Fibroblast of the conjunctiva (primary cell): ENCODE results near the gene HS3ST3B1.
A peak's percentile ranks its signal among the peaks of the same experiment; 100 is the strongest.

Experiments
- DNase-seq: peaks from one replicate; pipeline ENCODE4 v3.0.0-alpha.2; 2010; ENCODE audit warnings: low read depth

Gene HS3ST3B1

DNA sequence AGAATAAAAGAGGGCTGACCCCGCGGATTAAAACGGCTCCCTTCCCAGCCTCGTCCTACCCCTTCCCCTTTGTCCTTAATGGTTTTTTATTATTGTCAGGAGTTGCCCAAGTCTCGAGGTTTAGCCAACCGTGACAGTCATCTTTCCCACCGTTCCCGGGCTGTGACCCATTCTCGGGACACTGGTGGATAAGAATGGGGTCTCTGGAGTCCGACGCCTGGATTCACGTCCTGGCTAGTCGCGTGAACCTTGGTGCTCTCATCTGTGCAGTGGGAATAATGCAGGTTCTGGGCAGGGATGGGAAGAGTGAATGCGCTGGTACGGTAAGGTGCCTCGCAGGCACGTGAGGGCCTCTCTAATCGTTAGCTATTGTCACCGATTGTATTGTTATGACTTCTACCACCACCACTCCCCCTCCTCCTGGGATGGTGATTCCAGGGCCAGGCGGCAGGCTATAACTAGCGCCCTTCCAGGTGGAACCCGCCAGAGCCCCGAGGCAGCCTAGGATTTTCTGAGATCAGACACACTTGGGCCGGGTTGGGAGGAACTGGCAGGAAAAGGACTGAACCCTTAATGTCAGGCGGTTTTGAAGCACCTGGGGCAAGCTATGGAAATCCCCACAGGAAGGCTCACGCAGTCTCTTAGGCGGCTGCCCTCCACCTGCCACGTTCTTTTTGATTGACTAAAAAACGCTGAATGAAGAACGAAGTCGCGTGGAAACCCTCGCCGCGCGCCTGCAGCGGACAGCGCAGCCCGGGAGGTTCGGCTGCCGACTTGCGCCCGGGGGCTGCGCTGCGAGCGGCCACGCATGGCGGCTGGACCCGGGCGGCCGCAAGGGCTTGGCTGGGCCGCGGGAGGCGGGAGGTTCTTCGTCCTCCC is 2.7 kb downstream of the HS3ST3B1 start:
- no peak for DNase-seq

DNA sequence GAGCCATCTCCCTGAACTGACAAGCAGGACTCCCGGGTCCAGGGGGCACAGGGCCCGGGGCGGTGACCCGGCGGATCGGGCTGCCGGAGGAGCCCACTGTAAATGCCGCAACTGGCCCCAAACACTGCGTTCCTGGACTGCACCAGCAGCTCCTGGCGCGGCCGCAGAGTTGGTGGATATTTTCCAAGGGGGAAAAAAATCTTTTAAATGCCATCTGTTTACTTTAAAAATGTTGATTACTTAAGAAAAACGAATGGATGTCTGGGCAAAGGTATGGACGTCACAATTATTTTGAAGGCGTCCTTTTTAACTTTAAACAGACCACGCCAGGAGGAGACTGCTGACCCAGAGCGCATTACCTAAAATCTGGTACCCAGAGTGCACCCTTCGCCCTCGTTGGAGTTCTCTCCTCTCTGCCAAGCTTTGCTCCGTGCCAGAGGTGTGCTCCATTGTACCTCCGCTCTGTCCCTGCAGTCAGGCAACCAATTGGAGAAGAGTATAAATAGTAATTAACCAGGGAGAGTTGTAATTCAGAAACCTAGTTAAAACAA is 3.4 kb downstream of the HS3ST3B1 start:
- DNase-seq: no peak

DNA sequence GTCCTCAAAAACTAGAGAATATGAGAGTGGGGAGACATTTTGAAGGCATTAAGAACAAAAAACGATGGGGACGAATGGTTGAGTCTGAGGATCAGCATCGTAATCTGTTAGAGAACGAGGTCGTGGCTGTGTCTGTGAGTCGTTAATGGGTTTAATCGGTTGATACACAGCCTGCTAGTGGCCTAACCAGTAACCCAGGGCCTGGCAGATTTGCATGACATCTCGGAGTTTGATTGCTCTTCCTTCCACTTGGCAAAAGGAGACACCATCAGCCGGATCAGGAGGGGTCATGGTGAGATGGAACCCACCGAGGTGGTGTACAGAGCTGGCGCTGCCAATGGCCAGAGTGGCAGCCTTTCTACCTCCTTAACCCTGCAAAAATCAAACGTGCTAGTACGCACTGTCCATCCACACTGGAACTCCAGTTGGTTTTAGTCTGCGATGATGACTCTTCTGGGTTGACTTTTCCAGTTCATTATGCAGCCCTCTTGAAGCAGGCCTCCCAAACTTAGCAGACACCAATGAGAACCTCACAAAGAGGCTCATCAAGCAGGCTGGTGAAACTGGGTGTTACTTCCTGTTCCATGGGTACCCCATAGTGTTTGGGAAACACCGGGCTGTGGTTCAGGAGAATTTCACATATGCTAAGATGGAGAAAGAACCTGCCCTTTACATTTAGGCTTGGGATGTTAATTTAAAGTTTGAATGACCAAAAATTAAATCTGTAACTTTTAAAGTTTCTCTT is 4.1 kb downstream of the HS3ST3B1 start:
- DNase-seq: no peak

DNA sequence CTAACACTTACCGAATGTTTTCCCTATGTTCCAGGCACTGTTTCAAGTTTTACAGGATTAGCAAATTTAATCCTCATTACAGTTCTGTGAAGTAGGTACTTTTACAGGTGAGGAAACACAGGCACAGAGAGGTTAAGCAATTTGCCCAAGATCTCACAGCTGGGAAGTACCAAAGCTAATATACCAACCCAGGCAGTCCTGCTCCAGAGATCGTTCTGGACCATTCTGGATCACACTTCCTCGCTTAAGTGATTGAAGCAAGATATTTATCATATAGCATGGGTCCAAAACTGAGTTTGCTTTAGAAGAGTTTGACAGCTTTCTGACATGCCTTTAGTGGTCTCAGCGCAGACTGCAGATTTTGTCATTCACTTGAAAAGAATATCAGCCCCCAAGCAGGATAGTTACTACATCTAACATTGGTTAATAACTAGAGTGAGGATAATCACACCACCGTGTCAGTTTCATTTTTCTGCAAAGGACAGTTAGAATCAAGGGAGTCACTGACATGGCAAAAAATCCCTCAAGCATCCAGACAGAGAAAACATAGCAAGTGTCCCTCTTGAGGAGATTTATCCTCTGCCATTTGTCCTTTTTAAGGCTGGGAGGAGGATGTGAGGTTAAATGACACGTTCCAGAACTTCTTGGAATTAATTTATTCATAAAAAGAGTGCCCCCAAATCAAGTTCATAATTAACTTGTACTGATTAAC is 5.1 kb downstream of the HS3ST3B1 start:
- DNase-seq: no peak

DNA sequence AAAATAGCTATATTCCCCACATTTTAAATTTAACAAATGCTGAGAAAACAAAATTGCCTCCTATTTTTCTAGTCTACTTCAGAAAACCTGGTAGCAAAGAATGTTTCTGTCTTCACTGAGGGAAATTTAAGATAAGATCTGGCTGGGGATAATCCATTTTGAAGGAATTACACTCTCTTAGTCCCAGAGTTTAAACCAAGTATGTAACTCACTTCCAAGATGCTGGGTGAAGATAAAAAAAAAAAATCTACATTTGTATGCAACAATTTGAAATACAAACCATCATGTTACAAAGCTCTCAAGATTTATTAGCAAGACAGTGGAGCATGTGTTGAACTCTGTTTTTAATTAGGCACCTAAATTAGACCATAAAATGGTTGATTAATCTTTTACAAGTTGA is 5.7 kb downstream of the HS3ST3B1 start:
- no peak for DNase-seq

DNA sequence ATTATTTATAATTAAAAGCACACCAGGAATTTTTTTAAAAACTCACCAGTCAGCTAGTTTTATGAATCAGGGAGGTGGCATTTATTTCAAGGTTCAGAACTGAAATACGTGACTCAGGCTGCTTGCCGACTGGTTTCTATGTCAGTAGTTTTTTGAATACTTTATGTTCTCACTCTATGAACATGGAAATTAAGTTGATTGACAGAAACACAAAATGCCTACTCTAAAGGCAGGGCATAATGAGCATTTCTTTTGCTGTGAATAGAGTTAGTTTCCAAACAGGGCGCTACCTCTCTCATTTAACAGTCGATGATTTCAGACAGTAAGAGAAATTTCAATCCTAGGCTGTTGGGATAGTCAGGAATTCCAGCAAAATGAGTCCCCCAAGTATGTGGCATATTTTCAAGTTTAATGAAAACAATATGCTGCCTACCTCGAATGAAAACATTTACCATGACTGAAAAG is 6.7 kb downstream of the HS3ST3B1 start:
- peak; percentile 66 for DNase-seq

DNA sequence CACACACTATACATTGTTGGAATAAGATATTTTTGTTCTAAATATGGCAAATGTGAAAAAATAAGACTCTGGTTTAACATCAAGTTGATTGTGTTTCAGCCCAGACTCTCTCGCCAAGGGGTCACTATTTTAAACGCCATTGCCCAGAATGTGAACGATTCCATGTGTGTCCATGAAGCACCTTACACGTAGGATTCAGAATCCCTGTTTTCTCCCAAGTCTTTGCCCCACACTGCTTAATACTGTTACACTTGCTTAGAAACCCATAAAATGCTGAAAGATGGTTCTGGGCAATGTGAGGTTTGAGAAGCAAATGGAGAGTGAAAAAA is 7.7 kb downstream of the HS3ST3B1 start:
- DNase-seq: no peak

DNA sequence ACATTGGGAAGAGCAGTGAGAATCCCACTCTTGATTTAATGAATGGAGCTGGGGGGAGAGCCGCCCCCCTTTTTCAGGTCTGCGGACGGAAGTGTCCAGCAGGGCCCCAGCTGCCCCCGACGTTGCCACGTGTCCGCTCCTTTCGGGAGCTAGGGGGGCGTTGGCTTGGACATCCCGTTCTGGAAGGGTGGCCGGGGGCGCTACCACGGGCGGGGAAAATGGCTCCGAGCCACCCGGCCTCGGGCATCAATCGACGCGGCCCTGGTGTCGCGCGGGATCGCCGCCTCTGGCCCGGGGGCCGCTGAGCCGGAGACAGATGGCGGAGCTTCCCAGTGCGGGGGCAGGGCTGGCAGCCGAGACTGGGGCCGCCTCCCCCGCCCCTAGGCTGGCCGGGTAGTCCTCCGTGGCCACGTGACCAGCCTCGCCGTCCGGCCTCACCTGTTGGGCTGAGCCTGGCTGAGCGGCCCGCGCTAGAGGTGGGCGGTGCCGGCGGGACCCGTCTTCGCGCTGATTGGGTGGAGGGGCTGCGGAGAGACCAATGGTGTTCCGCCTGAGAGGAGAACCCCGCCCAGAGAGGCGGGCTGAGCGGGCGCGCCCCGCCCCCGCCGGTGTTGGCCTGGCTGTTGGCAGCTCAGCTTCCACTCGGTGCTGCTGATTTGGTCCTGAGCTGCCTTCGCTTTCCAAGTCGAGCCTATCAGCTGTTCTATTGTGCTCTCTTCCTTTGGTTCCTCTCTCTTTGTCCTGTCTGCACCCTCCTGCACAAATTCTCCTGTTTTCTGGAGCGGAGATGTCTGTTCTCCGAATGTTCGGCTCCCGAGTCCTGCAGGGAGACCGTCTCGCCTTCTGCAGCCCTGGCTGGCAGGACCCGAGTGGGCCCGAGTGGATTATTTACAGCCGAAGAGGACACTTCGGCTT is 8.3 kb downstream of the HS3ST3B1 start:
- DNase-seq: peak; percentile 90

DNA sequence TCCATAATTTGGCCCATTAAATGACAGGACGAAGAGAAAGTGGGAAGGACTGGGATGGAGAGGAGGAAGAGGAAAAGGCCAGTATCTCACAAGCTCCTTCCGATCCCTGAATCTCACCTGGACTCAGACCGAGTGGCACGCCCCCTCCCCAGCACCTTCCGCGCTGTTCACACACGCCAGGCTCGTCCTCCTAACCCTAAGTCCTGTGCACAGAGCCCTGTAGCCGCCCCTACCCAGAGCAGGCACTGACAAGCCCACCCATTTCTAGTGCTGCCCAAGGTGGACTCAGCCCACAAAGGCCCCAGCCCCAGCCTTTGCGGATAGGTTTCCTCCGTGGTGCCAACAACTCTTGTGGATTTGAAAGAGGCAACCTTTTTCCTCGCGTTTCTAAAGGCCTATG is 9.2 kb downstream of the HS3ST3B1 start:
- DNase-seq: no peak

DNA sequence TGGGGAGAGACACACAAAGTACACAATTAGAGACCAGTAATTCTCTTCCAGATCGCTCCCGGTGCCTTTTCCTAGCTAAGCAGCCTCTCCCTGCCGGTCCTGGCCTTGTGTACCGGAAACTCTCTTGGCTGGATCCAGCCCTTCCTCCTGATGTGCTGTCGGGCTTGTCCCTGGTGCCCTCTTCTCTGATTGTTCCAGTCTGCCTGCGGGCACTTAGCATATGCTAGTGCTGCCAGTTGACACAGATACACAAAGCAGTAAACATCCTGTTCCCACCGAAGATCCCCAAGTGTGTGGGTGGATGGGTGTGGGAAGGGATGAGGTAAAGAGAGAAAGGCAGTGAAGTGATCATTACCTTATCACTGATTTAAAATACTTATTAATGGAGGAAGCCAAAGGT is 9.7 kb downstream of the HS3ST3B1 start:
- no peak for DNase-seq

DNA sequence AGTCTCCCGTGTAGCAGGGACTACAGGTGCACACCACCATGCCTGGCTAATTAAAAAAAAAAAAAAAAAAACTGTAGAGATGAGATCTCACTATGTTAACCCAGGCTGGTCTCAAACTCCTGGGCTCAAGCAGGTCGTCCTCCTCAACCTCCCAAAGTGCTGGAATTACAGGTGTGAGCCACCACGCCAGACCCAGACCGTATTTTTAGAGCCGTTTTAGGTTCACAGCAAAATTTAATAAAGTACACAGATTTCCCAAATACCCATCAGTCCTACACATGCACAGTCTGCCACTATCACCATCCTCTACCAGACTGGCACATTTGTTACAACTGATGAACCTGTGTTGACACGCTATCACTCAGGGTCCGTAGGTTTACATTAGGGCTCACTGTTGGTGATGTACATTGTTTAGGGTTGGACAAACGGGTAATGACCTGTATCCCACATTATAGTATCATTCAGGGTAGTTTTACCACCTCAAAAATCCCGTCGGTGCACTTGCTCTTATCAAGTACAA is 10.4 kb downstream of the HS3ST3B1 start:
- no peak for DNase-seq

DNA sequence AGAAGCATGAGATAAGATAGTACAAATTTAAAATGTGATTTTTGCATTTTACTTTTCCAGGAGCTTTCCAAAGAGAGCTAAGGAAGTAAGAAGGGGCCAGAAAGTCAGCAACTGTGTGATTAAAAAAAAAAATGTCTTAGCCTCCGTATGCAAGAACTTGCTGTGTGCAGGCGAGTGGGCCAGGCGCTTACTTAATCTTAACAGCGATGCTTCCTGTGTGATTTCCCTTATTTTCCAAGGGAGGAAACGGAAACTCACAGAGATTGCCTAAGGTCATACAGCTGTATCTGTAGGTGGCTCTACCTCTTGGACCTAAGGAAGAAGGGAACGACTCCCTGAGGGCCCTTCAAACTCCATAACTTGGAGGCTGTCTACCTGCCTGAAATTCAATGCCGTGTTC is 11.1 kb downstream of the HS3ST3B1 start:
- no peak for DNase-seq

DNA sequence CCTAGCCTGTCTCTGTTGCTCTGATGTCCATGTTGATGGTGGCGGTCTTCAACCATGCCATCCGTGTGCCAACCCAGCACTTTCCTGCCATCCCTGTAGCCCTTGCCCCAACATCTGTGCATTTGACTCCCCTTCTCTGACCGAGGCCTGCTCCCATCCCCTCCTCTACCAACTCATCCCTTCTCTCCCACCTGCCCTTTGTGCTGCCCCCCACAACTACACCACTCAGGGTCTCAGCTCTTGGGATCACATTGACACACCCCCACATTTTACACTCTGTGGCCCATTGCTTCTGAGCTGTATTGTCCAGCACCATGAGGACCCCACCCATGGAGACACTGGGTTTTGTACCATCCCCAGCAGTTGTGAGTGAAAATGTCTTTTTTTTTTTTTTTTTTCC is 11.6 kb downstream of the HS3ST3B1 start:
- DNase-seq: no peak

DNA sequence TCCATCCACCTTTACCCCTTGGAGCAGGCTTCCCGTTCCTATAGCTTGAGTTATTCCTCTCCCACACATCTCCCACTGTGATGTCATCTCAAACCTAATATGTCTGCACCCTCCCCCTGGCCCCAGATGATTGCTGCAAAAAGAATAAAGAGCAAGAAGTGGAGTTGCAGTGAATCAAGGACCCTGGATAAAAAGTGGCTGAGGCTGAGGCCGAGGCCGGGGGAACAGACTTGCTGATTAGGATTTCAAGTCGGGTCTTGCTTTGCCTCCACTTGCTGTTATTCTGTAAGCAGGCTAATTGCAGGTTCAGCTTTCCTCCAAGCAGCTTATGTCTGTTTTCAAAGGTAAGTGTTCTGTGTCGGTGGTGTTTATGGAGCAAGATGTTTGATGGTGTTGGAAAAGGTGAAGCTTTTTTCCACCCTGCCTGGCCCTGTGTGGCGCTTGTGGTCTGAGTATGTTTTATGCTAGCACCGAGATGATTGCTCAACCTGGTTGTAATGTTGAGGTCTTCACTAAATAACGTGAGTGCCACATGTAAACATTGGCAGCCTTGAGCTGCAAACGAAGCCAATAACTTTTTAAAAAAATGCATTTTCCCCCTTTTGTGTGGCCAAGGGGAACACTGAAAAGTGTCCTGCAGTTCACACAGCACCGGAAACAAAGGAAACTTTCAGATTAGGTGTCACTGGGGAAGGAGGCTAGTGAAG is 15.4 kb downstream of the HS3ST3B1 start:
- DNase-seq: no peak

DNA sequence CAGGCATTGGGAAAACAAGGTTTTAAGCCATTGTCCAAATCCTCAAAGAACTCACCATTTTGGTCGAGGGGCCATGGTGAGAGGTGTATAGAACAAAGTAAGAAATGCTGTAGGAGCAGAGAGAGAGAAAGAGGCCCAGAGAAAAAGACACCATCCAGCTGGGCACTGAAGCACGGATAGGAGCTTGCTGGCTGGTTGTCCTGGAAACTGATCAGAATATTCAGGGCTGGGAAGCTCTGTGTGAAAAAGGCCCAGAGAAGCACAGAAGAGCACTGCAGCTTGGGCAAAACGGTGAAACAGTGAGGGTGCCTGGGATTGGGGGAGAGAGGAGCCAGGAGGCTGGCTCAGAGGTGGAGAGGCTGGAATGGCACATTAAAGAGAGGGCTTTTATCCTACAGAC is 16.5 kb downstream of the HS3ST3B1 start:
- DNase-seq: no peak

DNA sequence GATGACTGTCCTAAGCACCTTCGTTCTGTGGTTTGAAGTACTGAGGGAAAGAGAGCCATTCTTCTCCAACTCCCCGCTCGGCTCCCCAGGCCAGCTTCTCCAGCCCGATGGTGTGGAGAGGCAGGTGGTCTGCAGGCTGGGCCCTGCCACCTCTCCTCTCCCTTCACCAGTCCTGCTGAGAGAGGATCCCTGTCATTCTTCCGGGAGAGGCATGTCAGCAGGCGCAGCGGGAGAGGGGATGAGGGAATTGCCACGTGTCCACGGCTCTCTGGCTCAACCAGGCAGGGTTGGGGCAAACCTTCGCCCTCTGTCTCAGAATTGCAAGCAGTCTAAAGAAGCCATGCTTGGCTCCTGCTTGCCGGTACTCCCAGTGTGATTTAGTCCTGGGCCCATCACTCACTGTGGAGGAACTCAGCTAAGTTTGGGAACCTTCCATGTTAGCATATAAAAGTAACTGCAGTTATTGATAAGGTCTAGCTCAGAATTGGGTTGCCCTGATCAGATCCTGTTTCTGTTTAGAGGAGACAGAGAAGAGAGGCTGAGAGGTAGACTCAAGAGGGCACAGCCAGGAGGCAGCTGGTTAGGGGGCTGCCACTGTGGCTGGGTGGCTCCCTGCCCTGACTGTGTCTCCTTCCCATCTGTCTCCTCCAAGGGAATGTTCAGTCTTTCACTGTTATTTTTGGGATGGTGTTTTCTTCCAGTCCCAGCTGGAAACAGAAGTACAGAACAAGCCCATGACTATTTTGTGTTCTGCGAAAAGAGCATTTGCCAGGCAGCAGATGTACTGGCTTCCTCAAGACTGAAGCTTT is 17.4 kb downstream of the HS3ST3B1 start:
- DNase-seq: no peak

DNA sequence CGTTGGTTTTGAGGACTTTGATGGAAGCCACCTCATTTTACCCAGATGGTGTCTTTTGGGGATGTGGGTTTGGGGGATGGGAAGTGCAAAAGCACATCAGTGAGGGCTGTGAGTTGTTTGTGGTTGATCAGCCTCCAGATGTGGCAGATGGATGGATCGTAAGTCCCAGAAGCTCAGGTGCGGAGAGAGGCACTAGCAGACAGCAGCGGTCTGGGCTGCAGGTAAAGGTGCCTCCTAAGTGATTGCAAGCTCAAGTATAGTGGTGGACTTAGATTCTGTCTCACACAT is 18.0 kb downstream of the HS3ST3B1 start:
- DNase-seq: no peak

DNA sequence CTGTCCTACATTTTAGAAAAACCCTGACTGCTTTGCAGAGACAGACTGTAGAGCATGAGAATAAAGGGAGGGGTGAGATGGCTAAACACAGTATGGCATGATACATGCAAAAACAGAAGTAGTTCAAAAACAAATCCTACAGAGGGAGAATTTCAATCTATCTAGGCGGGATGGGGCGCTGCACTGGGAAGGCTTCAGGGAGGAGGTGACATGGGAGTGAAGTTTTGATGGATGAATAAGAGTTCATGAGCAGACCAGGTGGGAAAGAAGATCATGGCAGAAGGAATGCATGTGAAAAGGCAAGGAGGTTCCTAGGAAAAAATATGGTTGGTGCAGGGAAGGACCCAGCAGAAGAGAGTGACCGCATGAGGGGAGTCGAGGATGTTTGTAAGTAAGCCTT is 19.2 kb downstream of the HS3ST3B1 start:
- no peak for DNase-seq

DNA sequence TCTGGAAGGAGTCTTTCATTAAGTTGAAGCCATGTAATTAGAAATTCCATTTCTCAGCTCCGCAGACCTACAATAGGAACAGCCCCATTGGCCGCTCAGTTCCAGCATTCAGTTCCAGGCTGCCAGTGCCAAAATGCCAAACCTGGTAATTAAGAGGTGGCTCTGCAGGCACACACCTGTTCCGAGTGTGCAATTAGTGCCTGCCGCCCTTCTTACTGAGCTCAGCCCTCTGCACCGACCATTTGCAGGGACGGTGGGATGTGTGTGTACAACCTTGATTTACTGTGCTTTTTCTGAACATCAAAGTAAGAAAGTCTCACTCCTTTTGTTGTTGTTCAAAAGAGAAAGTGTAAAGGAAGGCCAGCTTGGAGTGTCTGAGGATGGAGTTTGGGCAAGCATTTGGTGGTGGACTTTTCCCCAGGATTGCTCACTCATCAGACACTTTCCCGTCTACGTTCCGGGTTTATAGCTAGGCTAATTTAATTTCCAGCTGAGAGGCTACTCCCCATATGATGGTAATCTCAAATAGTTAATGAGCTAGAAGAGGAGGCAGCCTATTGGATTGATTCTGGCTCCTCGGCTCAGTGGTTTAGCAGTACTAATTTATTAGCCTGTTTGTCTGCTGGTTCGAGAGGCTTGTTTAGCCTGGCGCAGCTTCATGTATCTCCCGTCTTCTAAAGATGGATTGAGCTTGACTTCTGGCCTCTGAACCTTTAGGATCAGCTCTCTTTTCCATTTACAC is 20.0 kb downstream of the HS3ST3B1 start:
- no peak for DNase-seq
